Left ventricle myocardium inferior (tissue), 1 donor: ENCODE results near the gene DLGAP4. TPM values are rescaled to one million over a fixed set of nuclear protein-coding genes. Genes with fewer than 3 reads are reported as not detected.

Experiments
- DNase-seq: peaks from one replicate; pipeline ENCODE4 v3.0.0-alpha.2; 2020
- H3K27ac ChIP-seq: fragments of 200-600 bp; replicated peaks from 2 replicates; pipeline ENCODE4 v1.8.0; 2021
- H3K27me3 ChIP-seq: fragments of 200-600 bp; 2 replicates; pipeline ENCODE4 v1.8.0; 2021; ENCODE audit warnings: low read depth
- H3K36me3 ChIP-seq: fragments of 200-600 bp; 2 replicates; pipeline ENCODE4 v1.8.0; 2021
- H3K4me1 ChIP-seq: fragments of 200-600 bp; 2 replicates; pipeline ENCODE4 v1.8.0; 2021
- H3K4me3 ChIP-seq: fragments of 200-600 bp; 2 replicates; pipeline ENCODE4 v1.8.0; 2021; ENCODE audit warnings: mild to moderate bottlenecking, moderate library complexity
- H3K9me3 ChIP-seq: fragments of 200-600 bp; replicated peaks from 2 replicates; pipeline ENCODE4 v1.8.0; 2021
- CTCF ChIP-seq: fragments of 200-600 bp; IDR thresholded peaks from 2 replicates; pipeline ENCODE4 v1.8.0; 2021; ENCODE audit warnings: antibody characterized with exemption, mild to moderate bottlenecking, borderline replicate concordance
- intact Hi-C: fragments of 100-400 bp; cut with micrococcal nuclease; formaldehyde crosslinking; loops from one replicate; pipeline ENCODE4 v1.11.0; 2022
- total RNA-seq: library from RNA; stranded (reverse); fragmentation: NEBNext Ultra II Directional; extraction: Animal tissue kit (Norgen Biotek cat#: 25700); gene quantifications from one replicate; pipeline ENCODE4 v1.2.1, GENCODE V29; 2021
- donor health status: DM: no; HTN: yes; CAD: no; lungs with severe emphysema.

The DLGAP4 gene
- total RNA-seq, 1 donor from 2014 or later: 51.7 TPM

- Histone ChIP-seq H3K27me3 (peaks cover 65% of the 10 kb centered on the region), H3K4me3 (no peak overlapping the region), H3K9me3 (no peaks in the 10 kb centered on the region), H3K27ac (no peak overlapping the region), H3K36me3 (no peaks in the 10 kb centered on the region), H3K4me1 (no peaks in the 10 kb centered on the region)
- no peak for DNase-seq
- intact Hi-C loops: no loop called here
- no peak for TF ChIP-seq CTCF
These were observed 9.6 kb downstream of the DLGAP4 start for GRCh38 chr20:36315545-36316351.

GRCh38 chr20:36317675-36318074 lies 11.5 kb downstream of the DLGAP4 start:
- no peaks in the 10 kb centered on the region for H3K4me1 ChIP-seq
- H3K27me3 ChIP-seq: peaks cover 63% of the 10 kb centered on the region
- DNase-seq: no peak
- H3K9me3 ChIP-seq: no peaks in the 10 kb centered on the region
- no peak for TF ChIP-seq CTCF
- no peak overlapping the region for H3K27ac ChIP-seq
- H3K4me3 ChIP-seq: no peak overlapping the region
- intact Hi-C loops: no loop called here
- no peaks in the 10 kb centered on the region for H3K36me3 ChIP-seq

- no peak for DNase-seq
- H3K27me3 ChIP-seq: peaks cover 58% of the 10 kb centered on the region
- H3K9me3 ChIP-seq: no peaks in the 10 kb centered on the region
- no peak for TF ChIP-seq CTCF
- H3K4me1 ChIP-seq: no peaks in the 10 kb centered on the region
- intact Hi-C loops: no loop called here
- no peak overlapping the region for H3K27ac ChIP-seq
- no peak overlapping the region for H3K4me3 ChIP-seq
- H3K36me3 ChIP-seq: no peaks in the 10 kb centered on the region
These were observed 12.0 kb downstream of the DLGAP4 start for GRCh38 chr20:36318166-36318565.

- intact Hi-C loops: no loop called here
- Histone ChIP-seq H3K9me3 (peaks cover 11% of the 10 kb centered on the region), H3K27me3 (peaks cover 49% of the 10 kb centered on the region), H3K27ac (no peak overlapping the region), H3K4me3 (no peak overlapping the region), H3K36me3 (no peaks in the 10 kb centered on the region), H3K4me1 (no peaks in the 10 kb centered on the region)
- no peak for TF ChIP-seq CTCF
- no peak for DNase-seq
These were observed 13.5 kb downstream of the DLGAP4 start for GRCh38 chr20:36319356-36320260.

GRCh38 chr20:36320261-36320897 lies 14.2 kb downstream of the DLGAP4 start:
- no peak overlapping the region for H3K27ac ChIP-seq
- H3K27me3 ChIP-seq: peaks cover 47% of the 10 kb centered on the region
- H3K36me3 ChIP-seq: no peaks in the 10 kb centered on the region
- peaks cover 19% of the 10 kb centered on the region for H3K9me3 ChIP-seq
- DNase-seq: no peak
- H3K4me1 ChIP-seq: no peaks in the 10 kb centered on the region
- TF ChIP-seq CTCF: no peak
- no peak overlapping the region for H3K4me3 ChIP-seq
- intact Hi-C loops: no loop called here
